ENCODE measurements around the gene TLR9. TPM values are rescaled to one million over a fixed set of nuclear protein-coding genes. Genes with fewer than 3 reads are reported as not detected.
A peak's percentile ranks its signal among the peaks of the same experiment; 100 is the strongest.

The TLR9 gene
- total RNA-seq, 1 experiment from 2014 or later, result not detected

GRCh38 chr3:52218937-52219650 lies 6.4 kb downstream of the TLR9 start:
- Histone ChIP-seq H3K4me3 (ENCODE audit: insufficient read depth, low read depth, low read length) (no peak overlapping the region), H3K36me3 (replicated peaks; ENCODE audit: control insufficient read depth, insufficient read depth, low read length) (peaks cover 2% of the 10 kb centered on the region; the same call in 1 of the 2 replicates), H3K27me3 (ENCODE audit: control insufficient read depth, insufficient read depth, low read length) (no peaks in the 10 kb centered on the region)
- peak; percentile 68 for DNase-seq

- H3K27me3 ChIP-seq (ENCODE audit: control insufficient read depth, insufficient read depth, low read length), result no peaks in the 10 kb centered on the region
- DNase-seq, result peak; percentile 43
These were observed 7.0 kb downstream of the TLR9 start for GRCh38 chr3:52218454-52218853.

GRCh38 chr3:52218026-52218425 lies 7.4 kb downstream of the TLR9 start:
- H3K27me3 ChIP-seq (ENCODE audit: control insufficient read depth, insufficient read depth, low read length), result no peaks in the 10 kb centered on the region
- no peak overlapping the region for H3K4me3 ChIP-seq (ENCODE audit: insufficient read depth, low read depth, low read length)
- peak; percentile 35 for DNase-seq
- H3K36me3 ChIP-seq (replicated peaks; ENCODE audit: control insufficient read depth, insufficient read depth, low read length), result peaks cover 6% of the 10 kb centered on the region

More at GRCh38 chr3:52218454-52218853, 7.0 kb downstream of the TLR9 start:
- no peak overlapping the region for H3K4me3 ChIP-seq (ENCODE audit: insufficient read depth, low read depth, low read length)
- peaks cover 4% of the 10 kb centered on the region for H3K36me3 ChIP-seq (replicated peaks; ENCODE audit: control insufficient read depth, insufficient read depth, low read length)

- Histone ChIP-seq H3K4me3 (ENCODE audit: insufficient read depth, low read depth, low read length) (no peak overlapping the region), H3K36me3 (replicated peaks; ENCODE audit: control insufficient read depth, insufficient read depth, low read length) (peaks cover 9% of the 10 kb centered on the region), H3K27me3 (ENCODE audit: control insufficient read depth, insufficient read depth, low read length) (no peaks in the 10 kb centered on the region)
- peak; percentile 39 for DNase-seq
These were observed 8.0 kb downstream of the TLR9 start for GRCh38 chr3:52217409-52217805.

- DNase-seq, result peak; percentile 23
- H3K4me3 ChIP-seq (ENCODE audit: insufficient read depth, low read depth, low read length), result no peak overlapping the region
- H3K36me3 ChIP-seq (replicated peaks; ENCODE audit: control insufficient read depth, insufficient read depth, low read length), result peaks cover 14% of the 10 kb centered on the region
- no peaks in the 10 kb centered on the region for H3K27me3 ChIP-seq (ENCODE audit: control insufficient read depth, insufficient read depth, low read length)
These were observed 8.6 kb downstream of the TLR9 start for GRCh38 chr3:52216585-52217408.

- DNase-seq, result no peak
- no peaks in the 10 kb centered on the region for H3K27me3 ChIP-seq (ENCODE audit: control insufficient read depth, insufficient read depth, low read length)
- no peak overlapping the region for H3K4me3 ChIP-seq (ENCODE audit: insufficient read depth, low read depth, low read length)
- H3K36me3 ChIP-seq (replicated peaks; ENCODE audit: control insufficient read depth, insufficient read depth, low read length), result peaks cover 25% of the 10 kb centered on the region
These were observed 10.1 kb downstream of the TLR9 start for GRCh38 chr3:52215351-52215750.

- peaks cover 30% of the 10 kb centered on the region for H3K36me3 ChIP-seq (replicated peaks; ENCODE audit: control insufficient read depth, insufficient read depth, low read length)
- no peak overlapping the region for H3K4me3 ChIP-seq (ENCODE audit: insufficient read depth, low read depth, low read length)
- no peak for DNase-seq
- H3K27me3 ChIP-seq (ENCODE audit: control insufficient read depth, insufficient read depth, low read length), result no peaks in the 10 kb centered on the region
These were observed 11.5 kb downstream of the TLR9 start for GRCh38 chr3:52213901-52214300.

GRCh38 chr3:52213005-52213404 lies 12.4 kb downstream of the TLR9 start:
- DNase-seq, result no peak
- Histone ChIP-seq H3K27me3 (ENCODE audit: control insufficient read depth, insufficient read depth, low read length) (no peaks in the 10 kb centered on the region), H3K4me3 (ENCODE audit: insufficient read depth, low read depth, low read length) (no peak overlapping the region), H3K36me3 (replicated peaks; ENCODE audit: control insufficient read depth, insufficient read depth, low read length) (peaks cover 36% of the 10 kb centered on the region)

GRCh38 chr3:52211268-52211891 lies 14.1 kb downstream of the TLR9 start:
- no peak overlapping the region for H3K4me3 ChIP-seq (ENCODE audit: insufficient read depth, low read depth, low read length)

GRCh38 chr3:52210550-52211046 lies 14.8 kb downstream of the TLR9 start:
- H3K27me3 ChIP-seq (ENCODE audit: control insufficient read depth, insufficient read depth, low read length), result no peaks in the 10 kb centered on the region
- peaks cover 47% of the 10 kb centered on the region for H3K36me3 ChIP-seq (replicated peaks; ENCODE audit: control insufficient read depth, insufficient read depth, low read length)
- no peak for DNase-seq
- no peak overlapping the region for H3K4me3 ChIP-seq (ENCODE audit: insufficient read depth, low read depth, low read length)

More at GRCh38 chr3:52211268-52211891, 14.1 kb downstream of the TLR9 start:
- H3K27me3 ChIP-seq (ENCODE audit: control insufficient read depth, insufficient read depth, low read length), result no peaks in the 10 kb centered on the region
- peaks cover 40% of the 10 kb centered on the region for H3K36me3 ChIP-seq (replicated peaks; ENCODE audit: control insufficient read depth, insufficient read depth, low read length)
- DNase-seq, result no peak

- no peak for DNase-seq
- Histone ChIP-seq H3K27me3 (ENCODE audit: control insufficient read depth, insufficient read depth, low read length) (no peaks in the 10 kb centered on the region), H3K36me3 (replicated peaks; ENCODE audit: control insufficient read depth, insufficient read depth, low read length) (peaks cover 52% of the 10 kb centered on the region), H3K4me3 (ENCODE audit: insufficient read depth, low read depth, low read length) (no peak overlapping the region)
These were observed 15.4 kb downstream of the TLR9 start for GRCh38 chr3:52210037-52210436.

- Histone ChIP-seq H3K27me3 (ENCODE audit: control insufficient read depth, insufficient read depth, low read length) (no peaks in the 10 kb centered on the region), H3K36me3 (replicated peaks; ENCODE audit: control insufficient read depth, insufficient read depth, low read length) (peaks cover 63% of the 10 kb centered on the region), H3K4me3 (ENCODE audit: insufficient read depth, low read depth, low read length) (no peak overlapping the region)
- DNase-seq, result no peak
These were observed 16.9 kb downstream of the TLR9 start for GRCh38 chr3:52208556-52208955.

- no peak for DNase-seq
- peaks cover 59% of the 10 kb centered on the region for H3K36me3 ChIP-seq (replicated peaks; ENCODE audit: control insufficient read depth, insufficient read depth, low read length)
- H3K27me3 ChIP-seq (ENCODE audit: control insufficient read depth, insufficient read depth, low read length), result no peaks in the 10 kb centered on the region
- no peak overlapping the region for H3K4me3 ChIP-seq (ENCODE audit: insufficient read depth, low read depth, low read length)
These were observed 19.6 kb downstream of the TLR9 start for GRCh38 chr3:52205727-52206372.

GRCh38 chr3:52204337-52205073 lies 20.9 kb downstream of the TLR9 start:
- no peaks in the 10 kb centered on the region for H3K27me3 ChIP-seq (ENCODE audit: control insufficient read depth, insufficient read depth, low read length)
- H3K4me3 ChIP-seq (ENCODE audit: insufficient read depth, low read depth, low read length), result no peak overlapping the region
- DNase-seq, result no peak
- peaks cover 51% of the 10 kb centered on the region for H3K36me3 ChIP-seq (replicated peaks; ENCODE audit: control insufficient read depth, insufficient read depth, low read length)

Measured in H7 (cell line).